ENCODE results near the gene TTC28. TPM values are rescaled to one million over a fixed set of nuclear protein-coding genes. Genes with fewer than 3 reads are reported as not detected.

TTC28 gene
- total RNA-seq, 1 experiment from 2014 or later: 0.12 TPM

- no peaks in the 10 kb centered on the region for H3K36me3 ChIP-seq (ENCODE audit: control insufficient read depth in 1 of 2, insufficient read depth in 2 of 2, low read length in 2 of 2)
- ChIA-PET POLR2A (no interaction called here), CTCF (no interaction called here), RAD21 (ENCODE audit: low non-redundant PET in 1 of 2, low total read pairs in 2 of 2, uncharacterized antibody in 2 of 2, unreplicated experiment in 2 of 2) (no interaction called here)
- no peaks in the 10 kb centered on the region for H3K79me2 ChIP-seq (ENCODE audit: insufficient read depth, low read length)
- no peak overlapping the region for H3K9ac ChIP-seq (ENCODE audit: low read length)
- no peak overlapping the region for H3K4me3 ChIP-seq (replicated peaks in 1 of 2; ENCODE audit: low read depth in 1 of 2, low read length in 2 of 2)
- no peaks in the 10 kb centered on the region for H4K20me1 ChIP-seq (ENCODE audit: insufficient read depth)
- H3K4me1 ChIP-seq (ENCODE audit: control insufficient read depth in 1 of 2, insufficient read depth in 2 of 2, low read length in 2 of 2): peaks cover 5 to 6% of the 10 kb centered on the region in 2 experiments; a peak in 1 of 4 replicates
- no peak overlapping the region for H3K4me2 ChIP-seq (ENCODE audit: low read length)
- no peak overlapping the region for H2AFZ ChIP-seq (ENCODE audit: low read depth, low read length, poor library complexity, severe bottlenecking)
- H3K9me3 ChIP-seq (ENCODE audit: control insufficient read depth in 1 of 2, insufficient read depth in 1 of 2, low read depth in 1 of 2, low read length in 2 of 2): no peaks in the 10 kb centered on the region
- no peak for ATAC-seq
- H3K27ac ChIP-seq (ENCODE audit: low read depth, low read length): no peak overlapping the region
- BruUV-seq (replicated peaks): no TSS peak
- H3K9me2 ChIP-seq (ENCODE audit: insufficient read depth): no peaks in the 10 kb centered on the region
- DNase-seq (ENCODE audit: low read depth, low spot score): no peak
- intact Hi-C loops (cut with micrococcal nuclease): no loop called here
- TF ChIP-seq FOSL1 (IDR thresholded peaks at IDR 0.05; ENCODE audit: low read depth) (no peak), SRF (IDR thresholded peaks at IDR 0.05; ENCODE audit: low read depth) (no peak), MAX (IDR thresholded peaks at IDR 0.05) (no peak), POLR2A (IDR thresholded peaks at IDR 0.05; ENCODE audit: borderline replicate concordance, extremely low read depth, insufficient read depth, insufficient read length) (no peak), CBX3 (IDR thresholded peaks at IDR 0.05; ENCODE audit: low read depth) (no peak), CTCF (IDR thresholded peaks at IDR 0.05 in 2 of 3, conservative IDR thresholded peaks at IDR 0.05 in 1 of 3; ENCODE audit: borderline replicate concordance in 1 of 3, insufficient read depth in 1 of 3, low read depth in 2 of 3, low read length in 2 of 3) (no peak)
- peaks cover 78% of the 10 kb centered on the region for H3K27me3 ChIP-seq (ENCODE audit: insufficient read depth, low read length)
These were observed 563.4 kb downstream of the TTC28 start for GRCh38 chr22:28116219-28116673.

GRCh38 chr22:28115426-28115825, 564.2 kb downstream of the TTC28 start:
- Histone ChIP-seq H3K27ac (ENCODE audit: low read depth, low read length) (no peak overlapping the region), H2AFZ (ENCODE audit: low read depth, low read length, poor library complexity, severe bottlenecking) (no peak overlapping the region), H3K9ac (ENCODE audit: low read length) (no peak overlapping the region), H3K27me3 (ENCODE audit: insufficient read depth, low read length) (peaks cover 70% of the 10 kb centered on the region), H3K36me3 (ENCODE audit: control insufficient read depth in 1 of 2, insufficient read depth in 2 of 2, low read length in 2 of 2) (no peaks in the 10 kb centered on the region), H3K4me2 (ENCODE audit: low read length) (no peak overlapping the region), H4K20me1 (ENCODE audit: insufficient read depth) (no peaks in the 10 kb centered on the region), H3K79me2 (ENCODE audit: insufficient read depth, low read length) (no peaks in the 10 kb centered on the region), H3K4me3 (replicated peaks in 1 of 2; ENCODE audit: low read depth in 1 of 2, low read length in 2 of 2) (no peak overlapping the region), H3K9me3 (ENCODE audit: control insufficient read depth in 1 of 2, insufficient read depth in 1 of 2, low read depth in 1 of 2, low read length in 2 of 2) (no peaks in the 10 kb centered on the region), H3K9me2 (ENCODE audit: insufficient read depth) (no peaks in the 10 kb centered on the region), H3K4me1 (ENCODE audit: control insufficient read depth in 1 of 2, insufficient read depth in 2 of 2, low read length in 2 of 2) (peaks cover 5 to 6% of the 10 kb centered on the region in 2 experiments; a peak in 1 of 4 replicates)
- DNase-seq (ENCODE audit: low read depth, low spot score) (no peak), ATAC-seq (no peak)
- ChIA-PET RAD21 (ENCODE audit: low non-redundant PET in 1 of 2, low total read pairs in 2 of 2, uncharacterized antibody in 2 of 2, unreplicated experiment in 2 of 2) (interaction anchor here in 1 of 2 experiments (0.6 kb wide), 1 partner anchor 183 kb away, joined by 3 read pairs; no protein-coding TSS in a partner anchor), CTCF (no interaction called here), POLR2A (no interaction called here)
- TF ChIP-seq ELF1 (IDR thresholded peaks at IDR 0.05; ENCODE audit: borderline replicate concordance, low read depth) (no peak), ZNF274 (IDR thresholded peaks at IDR 0.05; ENCODE audit: low read depth, low read length) (no peak), CEBPB (IDR thresholded peaks at IDR 0.05; ENCODE audit: low read depth) (no peak), EZH2 (IDR thresholded peaks at IDR 0.05) (no peak), MAX (IDR thresholded peaks at IDR 0.05) (no peak), POLR2A (IDR thresholded peaks at IDR 0.05; ENCODE audit: borderline replicate concordance, extremely low read depth, insufficient read depth, insufficient read length) (no peak), EZH2phosphoT487 (IDR thresholded peaks at IDR 0.05; ENCODE audit: borderline replicate concordance) (no peak), FOSL1 (IDR thresholded peaks at IDR 0.05; ENCODE audit: low read depth) (no peak), YY1 (IDR thresholded peaks at IDR 0.05; ENCODE audit: extremely low read depth, insufficient replicate concordance, low read depth, low read length) (no peak), SIN3A (IDR thresholded peaks at IDR 0.05; ENCODE audit: low read depth) (no peak), REST (IDR thresholded peaks at IDR 0.05; ENCODE audit: low read depth) (no peak), EGR1 (IDR thresholded peaks at IDR 0.05; ENCODE audit: low read depth) (no peak)
- BruUV-seq (replicated peaks): no TSS peak
- intact Hi-C loops (cut with micrococcal nuclease): no loop called here
